22Rv1 (cell line): Measurements from ENCODE around the gene BOC.

Experiments used
- H3K27ac ChIP-seq: fragments of 450-650 bp; 2 replicates; pipeline ENCODE4 v1.5.1; 2017
- ZFX ChIP-seq: fragments of 450-650 bp; IDR thresholded peaks from 2 replicates; pipeline ENCODE4 v1.6.1; 2017; ENCODE audit warnings: antibody characterized with exemption, borderline replicate concordance
- TF ChIP-seq, protein P1 (sequence below): fragments of 450-650 bp; IDR thresholded peaks from 2 replicates; pipeline ENCODE4 v1.5.1; 2017; ENCODE audit warnings: mild to moderate bottlenecking

The BOC gene

DNA sequence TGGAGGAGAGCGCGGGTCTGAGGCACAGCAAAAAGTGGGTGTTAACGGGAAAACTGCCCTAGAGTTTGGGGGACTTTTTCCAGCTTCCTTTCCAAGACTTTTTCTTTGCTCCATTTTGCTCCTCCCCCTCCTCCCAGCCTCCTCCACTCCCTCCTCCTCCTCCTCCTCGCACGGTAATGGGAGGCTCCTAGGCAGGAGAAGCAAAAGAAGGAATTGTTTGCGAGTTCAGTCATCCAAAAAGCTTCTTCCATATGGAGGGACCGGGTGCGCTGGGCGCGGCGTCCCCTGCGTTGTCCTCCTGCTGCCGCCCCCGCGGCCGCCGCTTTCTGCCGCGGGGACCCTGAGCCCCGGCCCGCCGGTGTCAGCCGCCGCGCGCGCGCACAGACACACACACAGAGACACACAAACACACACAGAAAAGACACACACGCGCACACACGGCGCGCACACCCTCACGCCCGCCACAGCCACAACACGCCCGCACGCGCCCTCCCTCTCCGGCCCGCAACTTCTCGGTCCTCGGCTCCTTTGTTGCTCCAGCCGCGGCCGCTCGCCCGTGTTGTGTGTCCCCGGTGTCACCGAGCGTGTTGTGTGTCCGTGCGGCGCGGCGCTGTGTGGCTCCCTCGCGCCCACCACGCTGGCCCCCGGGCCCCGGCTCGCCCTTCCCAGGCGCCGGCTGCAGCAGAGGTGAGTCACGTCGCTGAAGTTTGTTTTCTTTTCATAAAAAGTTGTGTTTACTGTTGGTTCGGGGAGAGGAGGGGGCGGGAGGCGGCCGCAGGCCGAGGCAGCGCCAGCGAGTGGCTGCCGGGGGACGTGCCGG lies at the start of gene BOC:
Gene BOC (plus strand): TSS at position 228 of the 820 bp plus-strand sequence. CDS start 38,246 bp downstream, outside the sequence.
- H3K27ac ChIP-seq = no peak within 1 kb of the TSS
- TF ChIP-seq ZFX = no peak
- TF ChIP-seq, protein P1, sequence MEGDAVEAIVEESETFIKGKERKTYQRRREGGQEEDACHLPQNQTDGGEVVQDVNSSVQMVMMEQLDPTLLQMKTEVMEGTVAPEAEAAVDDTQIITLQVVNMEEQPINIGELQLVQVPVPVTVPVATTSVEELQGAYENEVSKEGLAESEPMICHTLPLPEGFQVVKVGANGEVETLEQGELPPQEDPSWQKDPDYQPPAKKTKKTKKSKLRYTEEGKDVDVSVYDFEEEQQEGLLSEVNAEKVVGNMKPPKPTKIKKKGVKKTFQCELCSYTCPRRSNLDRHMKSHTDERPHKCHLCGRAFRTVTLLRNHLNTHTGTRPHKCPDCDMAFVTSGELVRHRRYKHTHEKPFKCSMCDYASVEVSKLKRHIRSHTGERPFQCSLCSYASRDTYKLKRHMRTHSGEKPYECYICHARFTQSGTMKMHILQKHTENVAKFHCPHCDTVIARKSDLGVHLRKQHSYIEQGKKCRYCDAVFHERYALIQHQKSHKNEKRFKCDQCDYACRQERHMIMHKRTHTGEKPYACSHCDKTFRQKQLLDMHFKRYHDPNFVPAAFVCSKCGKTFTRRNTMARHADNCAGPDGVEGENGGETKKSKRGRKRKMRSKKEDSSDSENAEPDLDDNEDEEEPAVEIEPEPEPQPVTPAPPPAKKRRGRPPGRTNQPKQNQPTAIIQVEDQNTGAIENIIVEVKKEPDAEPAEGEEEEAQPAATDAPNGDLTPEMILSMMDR = peak; percentile 46

- no peak for TF ChIP-seq ZFX
- TF ChIP-seq, protein P1 = no peak
- no peak overlapping the region for H3K27ac ChIP-seq
Measured at GRCh38 chr3:113161661-113162060, 49.7 kb upstream of the BOC start.

DNA sequence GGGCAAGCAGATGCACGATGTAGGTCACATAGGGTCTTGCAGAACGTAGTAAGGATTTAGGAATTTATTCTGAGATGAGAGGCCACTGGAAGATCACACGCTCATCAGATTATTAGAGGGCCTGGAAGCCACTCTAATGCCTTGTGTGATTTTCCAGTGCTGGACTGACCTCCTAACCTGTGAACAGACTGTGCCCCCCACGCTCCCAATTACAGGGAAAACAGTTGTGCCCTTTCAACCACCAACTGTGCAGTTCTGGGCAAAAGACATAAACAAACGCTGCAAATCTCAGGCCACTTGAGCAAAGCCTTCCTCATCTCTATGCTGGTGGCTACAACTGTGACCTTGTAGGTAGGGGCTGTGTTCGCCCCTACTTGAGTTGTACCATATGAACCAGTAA lies 48.2 kb upstream of the BOC start:
- TF ChIP-seq, protein P1 = no peak
- no peak for TF ChIP-seq ZFX

DNA sequence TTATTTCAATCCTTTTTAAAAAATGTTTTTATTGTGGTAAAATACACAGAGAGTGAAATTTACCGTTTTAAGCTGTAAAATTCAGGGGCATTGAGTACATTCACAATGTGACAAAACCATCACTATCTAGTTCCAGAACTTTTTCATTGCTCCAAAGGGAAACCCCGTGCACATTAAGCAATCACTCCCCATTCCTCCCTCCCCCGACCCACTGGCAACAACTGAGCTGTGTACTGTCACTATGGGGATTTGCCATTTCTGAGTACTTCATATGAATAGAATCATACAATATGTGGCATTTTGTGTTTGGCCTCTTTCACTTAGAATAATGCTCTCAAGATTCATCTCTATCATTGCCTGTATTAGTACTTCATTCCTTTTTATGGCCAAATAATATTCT lies 45.5 kb upstream of the BOC start:
- TF ChIP-seq, protein P1 = no peak
- TF ChIP-seq ZFX = no peak
- no peak overlapping the region for H3K27ac ChIP-seq

More for the DNA sequence above, 48.2 kb upstream of the BOC start:
- no peak overlapping the region for H3K27ac ChIP-seq

- TF ChIP-seq, protein P1 = no peak
- TF ChIP-seq ZFX = no peak
- H3K27ac ChIP-seq = no peak overlapping the region
Measured at GRCh38 chr3:113166357-113166718, 45.0 kb upstream of the BOC start.

DNA sequence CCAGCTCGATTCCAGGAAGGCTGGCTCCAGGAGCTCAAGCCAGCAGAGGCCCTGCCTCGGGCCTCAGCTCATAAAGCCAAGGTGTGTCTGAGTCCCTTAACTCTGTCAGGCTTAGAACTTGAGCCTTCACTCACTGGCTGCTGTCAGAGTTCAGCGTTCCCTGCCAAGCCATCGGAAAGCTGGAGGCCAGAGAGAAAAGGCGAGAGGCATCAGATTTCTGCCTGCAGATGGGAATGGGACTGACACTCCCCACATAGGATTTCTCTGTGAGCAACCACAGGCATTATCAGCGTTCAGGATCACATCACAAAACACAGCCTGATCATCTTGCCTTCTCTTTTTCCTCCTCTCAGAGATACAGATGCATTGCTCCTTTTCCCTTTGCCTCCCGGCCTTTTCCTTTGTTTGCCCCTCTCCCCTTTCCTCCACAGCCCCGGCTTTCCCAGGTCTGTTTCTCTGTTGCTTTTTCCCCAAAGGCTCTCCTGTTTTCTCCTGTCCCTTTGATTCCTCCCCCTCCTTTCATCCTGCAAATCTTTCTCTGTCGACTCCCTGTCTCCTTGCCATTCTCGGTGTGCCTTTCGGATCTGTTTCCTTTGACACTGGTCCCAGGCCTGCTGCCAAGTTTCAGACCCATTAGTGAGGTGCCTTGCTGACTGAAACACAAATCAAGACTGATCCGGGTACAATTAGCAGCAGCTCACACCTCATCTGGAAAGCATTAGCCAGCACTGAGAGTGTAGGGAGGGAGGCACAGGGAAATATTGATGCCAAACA lies 44.5 kb upstream of the BOC start:
- TF ChIP-seq ZFX = no peak
- TF ChIP-seq, protein P1 = no peak
- H3K27ac ChIP-seq = no peak overlapping the region
